GM18909 (cell line): Measurements from ENCODE around the gene CD44.

Source experiments
- ATAC-seq: cut with Tn5 transposase; IDR thresholded peaks from one replicate; pipeline ENCODE4 v1.9.1; 2021; ENCODE audit warnings: mild to moderate bottlenecking; ENCODE audit not compliant: unreplicated experiment, poor library complexity

The CD44 gene

GRCh38 chr11:35276396-35277145, 137.6 kb downstream of the CD44 start:
- no peak for ATAC-seq

GRCh38 chr11:35277827-35278226, 138.9 kb downstream of the CD44 start:
- no peak for ATAC-seq

DNA sequence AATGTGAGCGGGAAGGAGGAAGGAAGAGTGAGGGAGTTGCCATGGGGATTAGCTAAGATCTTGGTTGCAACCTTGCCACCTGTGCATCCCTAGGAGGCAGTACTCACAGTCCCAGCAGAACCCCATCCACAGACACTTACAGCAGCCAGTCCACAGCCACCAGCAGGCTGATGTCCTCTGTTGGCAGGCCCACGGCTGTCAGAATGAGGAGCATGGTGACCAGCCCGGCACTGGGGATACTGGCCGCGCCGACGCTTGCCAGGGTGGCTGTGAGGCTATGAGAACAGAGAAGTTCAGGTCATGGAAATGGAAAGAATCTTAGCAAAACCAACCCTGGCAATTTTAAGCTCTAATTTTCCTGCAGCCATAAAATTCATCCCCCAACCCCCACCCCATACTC, 141.8 kb downstream of the CD44 start:
- no peak for ATAC-seq

GRCh38 chr11:35281169-35281688, 142.3 kb downstream of the CD44 start:
- no peak for ATAC-seq
